ENCODE results near the gene CEP55.
A peak's percentile ranks its signal among the peaks of the same experiment; 100 is the strongest.

CEP55 gene

GRCh38 chr10:93469454-93469853 lies 27.0 kb upstream of the CEP55 start:
- Histone ChIP-seq H3K27ac (ENCODE audit: low read depth, low read length, severe bottlenecking) (peak overlapping the region; percentile 71), H3K9me3 (ENCODE audit: control insufficient read depth, low read length) (no peaks in the 10 kb centered on the region), H3K36me3 (ENCODE audit: control insufficient read depth, insufficient read depth, low read length) (peaks cover 16% of the 10 kb centered on the region), H3K4me3 (ENCODE audit: extremely low read depth, insufficient read depth, low read length, poor library complexity, severe bottlenecking) (no peak overlapping the region), H3K4me1 (ENCODE audit: control insufficient read depth, insufficient read depth, low read length, poor library complexity, severe bottlenecking) (peaks cover 67% of the 10 kb centered on the region)
- 91 to 93% methylated on average over 3 of the region's 3 CpGs for WGBS, 2 experiments (ENCODE audit: insufficient coverage in 2 of 2)

GRCh38 chr10:93471110-93471651 lies 25.2 kb upstream of the CEP55 start:
- Histone ChIP-seq H3K36me3 (ENCODE audit: control insufficient read depth, insufficient read depth, low read length) (peaks cover 16% of the 10 kb centered on the region), H3K27ac (ENCODE audit: low read depth, low read length, severe bottlenecking) (peak overlapping the region; percentile 96), H3K4me1 (ENCODE audit: control insufficient read depth, insufficient read depth, low read length, poor library complexity, severe bottlenecking) (peaks cover 74% of the 10 kb centered on the region), H3K4me3 (ENCODE audit: extremely low read depth, insufficient read depth, low read length, poor library complexity, severe bottlenecking) (no peak overlapping the region), H3K9me3 (ENCODE audit: control insufficient read depth, low read length) (no peaks in the 10 kb centered on the region)
- 77 to 81% methylated on average over 4 to 5 of the region's 5 CpGs for WGBS, 2 experiments (ENCODE audit: insufficient coverage in 2 of 2)

- Histone ChIP-seq H3K27ac (ENCODE audit: low read depth, low read length, severe bottlenecking) (no peak overlapping the region), H3K4me1 (ENCODE audit: control insufficient read depth, insufficient read depth, low read length, poor library complexity, severe bottlenecking) (peaks cover 69% of the 10 kb centered on the region), H3K4me3 (ENCODE audit: extremely low read depth, insufficient read depth, low read length, poor library complexity, severe bottlenecking) (no peak overlapping the region), H3K36me3 (ENCODE audit: control insufficient read depth, insufficient read depth, low read length) (peaks cover 27% of the 10 kb centered on the region), H3K9me3 (ENCODE audit: control insufficient read depth, low read length) (no peaks in the 10 kb centered on the region)
- 100% methylated on average over 2 of the region's 2 CpGs; no CpG with 5 or more reads in 1 of the 2 experiments for WGBS, 2 experiments (ENCODE audit: insufficient coverage in 2 of 2)
These were observed 23.3 kb upstream of the CEP55 start for GRCh38 chr10:93473161-93473560.

- peaks cover 70% of the 10 kb centered on the region for H3K4me1 ChIP-seq (ENCODE audit: control insufficient read depth, insufficient read depth, low read length, poor library complexity, severe bottlenecking)
- H3K4me3 ChIP-seq (ENCODE audit: extremely low read depth, insufficient read depth, low read length, poor library complexity, severe bottlenecking), result no peak overlapping the region
- WGBS, 2 experiments (ENCODE audit: insufficient coverage in 2 of 2), result 78 to 81% methylated on average over 7 of the region's 7 CpGs
- H3K36me3 ChIP-seq (ENCODE audit: control insufficient read depth, insufficient read depth, low read length), result peaks cover 29% of the 10 kb centered on the region
- H3K27ac ChIP-seq (ENCODE audit: low read depth, low read length, severe bottlenecking), result no peak overlapping the region
- no peaks in the 10 kb centered on the region for H3K9me3 ChIP-seq (ENCODE audit: control insufficient read depth, low read length)
These were observed 22.5 kb upstream of the CEP55 start for GRCh38 chr10:93473804-93474472.

GRCh38 chr10:93475227-93475626 lies 21.2 kb upstream of the CEP55 start:
- 86 to 100% methylated on average over 1 of the region's 2 CpGs for WGBS, 2 experiments (ENCODE audit: insufficient coverage in 2 of 2)
- no peak overlapping the region for H3K4me3 ChIP-seq (ENCODE audit: extremely low read depth, insufficient read depth, low read length, poor library complexity, severe bottlenecking)
- H3K27ac ChIP-seq (ENCODE audit: low read depth, low read length, severe bottlenecking), result peak overlapping the region; percentile 12
- no peaks in the 10 kb centered on the region for H3K9me3 ChIP-seq (ENCODE audit: control insufficient read depth, low read length)
- H3K4me1 ChIP-seq (ENCODE audit: control insufficient read depth, insufficient read depth, low read length, poor library complexity, severe bottlenecking), result peaks cover 59% of the 10 kb centered on the region
- peaks cover 26% of the 10 kb centered on the region for H3K36me3 ChIP-seq (ENCODE audit: control insufficient read depth, insufficient read depth, low read length)

GRCh38 chr10:93475871-93476270 lies 20.5 kb upstream of the CEP55 start:
- Histone ChIP-seq H3K4me3 (ENCODE audit: extremely low read depth, insufficient read depth, low read length, poor library complexity, severe bottlenecking) (no peak overlapping the region), H3K9me3 (ENCODE audit: control insufficient read depth, low read length) (no peaks in the 10 kb centered on the region), H3K27ac (ENCODE audit: low read depth, low read length, severe bottlenecking) (peak overlapping the region; percentile 12), H3K36me3 (ENCODE audit: control insufficient read depth, insufficient read depth, low read length) (peaks cover 22% of the 10 kb centered on the region), H3K4me1 (ENCODE audit: control insufficient read depth, insufficient read depth, low read length, poor library complexity, severe bottlenecking) (peaks cover 58% of the 10 kb centered on the region)
- 83% methylated on average over 1 of the region's 2 CpGs; no CpG with 5 or more reads in 1 of the 2 experiments for WGBS, 2 experiments (ENCODE audit: insufficient coverage in 2 of 2)

- H3K9me3 ChIP-seq (ENCODE audit: control insufficient read depth, low read length), result no peaks in the 10 kb centered on the region
- no peak overlapping the region for H3K27ac ChIP-seq (ENCODE audit: low read depth, low read length, severe bottlenecking)
- peaks cover 51% of the 10 kb centered on the region for H3K4me1 ChIP-seq (ENCODE audit: control insufficient read depth, insufficient read depth, low read length, poor library complexity, severe bottlenecking)
- 100% methylated on average over 1 of the region's 2 CpGs; no CpG with 5 or more reads in 1 of the 2 experiments for WGBS, 2 experiments (ENCODE audit: insufficient coverage in 2 of 2)
- H3K36me3 ChIP-seq (ENCODE audit: control insufficient read depth, insufficient read depth, low read length), result peaks cover 22% of the 10 kb centered on the region
- H3K4me3 ChIP-seq (ENCODE audit: extremely low read depth, insufficient read depth, low read length, poor library complexity, severe bottlenecking), result no peak overlapping the region
These were observed 19.7 kb upstream of the CEP55 start for GRCh38 chr10:93476756-93477155.

- H3K27ac ChIP-seq (ENCODE audit: low read depth, low read length, severe bottlenecking), result no peak overlapping the region
- no peaks in the 10 kb centered on the region for H3K9me3 ChIP-seq (ENCODE audit: control insufficient read depth, low read length)
- peaks cover 40% of the 10 kb centered on the region for H3K4me1 ChIP-seq (ENCODE audit: control insufficient read depth, insufficient read depth, low read length, poor library complexity, severe bottlenecking)
- H3K4me3 ChIP-seq (ENCODE audit: extremely low read depth, insufficient read depth, low read length, poor library complexity, severe bottlenecking), result no peak overlapping the region
- H3K36me3 ChIP-seq (ENCODE audit: control insufficient read depth, insufficient read depth, low read length), result peaks cover 15% of the 10 kb centered on the region
- WGBS, 2 experiments (ENCODE audit: insufficient coverage in 2 of 2), result 0 to 90% methylated on average over 1 to 3 of the region's 6 CpGs
These were observed 17.5 kb upstream of the CEP55 start for GRCh38 chr10:93478873-93479272.

GRCh38 chr10:93481637-93482144 lies 14.7 kb upstream of the CEP55 start:
- peak overlapping the region; percentile 61 for H3K4me3 ChIP-seq (ENCODE audit: extremely low read depth, insufficient read depth, low read length, poor library complexity, severe bottlenecking)
- peak overlapping the region; percentile 83 for H3K27ac ChIP-seq (ENCODE audit: low read depth, low read length, severe bottlenecking)
- H3K9me3 ChIP-seq (ENCODE audit: control insufficient read depth, low read length), result no peaks in the 10 kb centered on the region
- 28 to 48% methylated on average over 5 to 7 of the region's 7 CpGs for WGBS, 2 experiments (ENCODE audit: insufficient coverage in 2 of 2)
- H3K4me1 ChIP-seq (ENCODE audit: control insufficient read depth, insufficient read depth, low read length, poor library complexity, severe bottlenecking), result peaks cover 15% of the 10 kb centered on the region
- H3K36me3 ChIP-seq (ENCODE audit: control insufficient read depth, insufficient read depth, low read length), result peaks cover 10% of the 10 kb centered on the region

- Histone ChIP-seq H3K36me3 (ENCODE audit: control insufficient read depth, insufficient read depth, low read length) (peaks cover 4% of the 10 kb centered on the region), H3K27ac (ENCODE audit: low read depth, low read length, severe bottlenecking) (peak within 1 kb of the TSS; percentile 83), H3K4me1 (ENCODE audit: control insufficient read depth, insufficient read depth, low read length, poor library complexity, severe bottlenecking) (peaks cover 15% of the 10 kb centered on the region), H3K9me3 (ENCODE audit: control insufficient read depth, low read length) (no peaks in the 10 kb centered on the region), H3K4me3 (ENCODE audit: extremely low read depth, insufficient read depth, low read length, poor library complexity, severe bottlenecking) (peak within 1 kb of the TSS; percentile 61)
- 1 to 2% methylated on average over 12 to 18 of the region's 27 CpGs for WGBS, 2 experiments (ENCODE audit: insufficient coverage in 2 of 2)
These were observed 14.1 kb upstream of the CEP55 start, which contains the start of gene MYOF for GRCh38 chr10:93482145-93482834. Gene MYOF (minus strand): TSS chr10:93482334. CDS start chr10:93482194, 140 bp downstream.

Data from mesodermal cell (in vitro differentiated cells).